Measurements from ENCODE around the gene SPOCK1. TPM values are rescaled to one million over a fixed set of nuclear protein-coding genes. Genes with fewer than 3 reads are reported as not detected.

SPOCK1 gene
- total RNA-seq, 1 experiment from 2014 or later: 0.27 TPM

DNA sequence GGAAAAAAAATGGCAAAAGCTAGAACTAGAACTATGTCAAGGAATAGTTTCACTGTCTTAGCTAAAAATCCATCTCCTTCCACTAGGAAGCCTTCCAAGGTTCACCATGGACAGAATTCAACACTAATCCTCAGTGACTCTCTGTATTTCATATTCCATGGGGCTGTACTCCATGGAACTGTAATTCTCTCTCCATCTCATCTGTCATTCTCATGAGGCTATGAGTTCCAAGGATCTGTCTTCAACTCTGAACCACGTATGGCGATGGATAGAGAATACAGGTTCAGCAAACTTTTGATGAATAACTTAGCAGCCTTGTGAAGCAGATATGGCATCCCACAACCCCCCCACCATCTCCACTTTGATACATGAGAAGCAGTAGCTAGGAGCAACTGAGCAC is 184.0 kb downstream of the SPOCK1 start:
- Histone ChIP-seq H3K4me2 (ENCODE audit: low read length) (no peak overlapping the region), H3K9me3 (ENCODE audit: control insufficient read depth in 1 of 2, insufficient read depth in 1 of 2, low read depth in 1 of 2, low read length in 2 of 2) (no peaks in the 10 kb centered on the region), H3K36me3 (ENCODE audit: control insufficient read depth in 1 of 2, insufficient read depth in 2 of 2, low read length in 2 of 2) (no peaks in the 10 kb centered on the region), H3K4me3 (replicated peaks in 1 of 2; ENCODE audit: low read depth in 1 of 2, low read length in 2 of 2) (no peak overlapping the region), H3K4me1 (ENCODE audit: control insufficient read depth in 1 of 2, insufficient read depth in 2 of 2, low read length in 2 of 2) (peaks cover 0 to 11% of the 10 kb centered on the region in 2 experiments; a peak in 2 of 4 replicates), H3K9ac (ENCODE audit: low read length) (no peak overlapping the region), H3K79me2 (ENCODE audit: insufficient read depth, low read length) (no peaks in the 10 kb centered on the region), H3K27me3 (ENCODE audit: insufficient read depth, low read length) (peaks cover 63% of the 10 kb centered on the region), H2AFZ (ENCODE audit: low read depth, low read length, poor library complexity, severe bottlenecking) (no peak overlapping the region), H3K9me2 (ENCODE audit: insufficient read depth) (no peaks in the 10 kb centered on the region), H3K27ac (ENCODE audit: low read depth, low read length) (no peak overlapping the region), H4K20me1 (ENCODE audit: insufficient read depth) (no peaks in the 10 kb centered on the region)
- no peak for TF ChIP-seq EGR1 (IDR thresholded peaks at IDR 0.05; ENCODE audit: low read depth)
- TF ChIP-seq TCF7L2 (IDR thresholded peaks at IDR 0.05; ENCODE audit: borderline replicate concordance, extremely low read depth, insufficient read depth, insufficient read length): no peak
- no peak for TF ChIP-seq ZNF274 (IDR thresholded peaks at IDR 0.05; ENCODE audit: low read depth, low read length)
- TF ChIP-seq YY1 (IDR thresholded peaks at IDR 0.05; ENCODE audit: extremely low read depth, insufficient replicate concordance, low read depth, low read length): no peak
- TF ChIP-seq POLR2AphosphoS5 (IDR thresholded peaks at IDR 0.05; ENCODE audit: low read depth, low read length): no peak
- TF ChIP-seq EZH2 (IDR thresholded peaks at IDR 0.05): no peak
- TF ChIP-seq JUND (IDR thresholded peaks at IDR 0.05): no peak
- no peak for TF ChIP-seq CEBPB (IDR thresholded peaks at IDR 0.05; ENCODE audit: low read depth)
- TF ChIP-seq EZH2phosphoT487 (IDR thresholded peaks at IDR 0.05; ENCODE audit: borderline replicate concordance): no peak
- TF ChIP-seq, protein P1, sequence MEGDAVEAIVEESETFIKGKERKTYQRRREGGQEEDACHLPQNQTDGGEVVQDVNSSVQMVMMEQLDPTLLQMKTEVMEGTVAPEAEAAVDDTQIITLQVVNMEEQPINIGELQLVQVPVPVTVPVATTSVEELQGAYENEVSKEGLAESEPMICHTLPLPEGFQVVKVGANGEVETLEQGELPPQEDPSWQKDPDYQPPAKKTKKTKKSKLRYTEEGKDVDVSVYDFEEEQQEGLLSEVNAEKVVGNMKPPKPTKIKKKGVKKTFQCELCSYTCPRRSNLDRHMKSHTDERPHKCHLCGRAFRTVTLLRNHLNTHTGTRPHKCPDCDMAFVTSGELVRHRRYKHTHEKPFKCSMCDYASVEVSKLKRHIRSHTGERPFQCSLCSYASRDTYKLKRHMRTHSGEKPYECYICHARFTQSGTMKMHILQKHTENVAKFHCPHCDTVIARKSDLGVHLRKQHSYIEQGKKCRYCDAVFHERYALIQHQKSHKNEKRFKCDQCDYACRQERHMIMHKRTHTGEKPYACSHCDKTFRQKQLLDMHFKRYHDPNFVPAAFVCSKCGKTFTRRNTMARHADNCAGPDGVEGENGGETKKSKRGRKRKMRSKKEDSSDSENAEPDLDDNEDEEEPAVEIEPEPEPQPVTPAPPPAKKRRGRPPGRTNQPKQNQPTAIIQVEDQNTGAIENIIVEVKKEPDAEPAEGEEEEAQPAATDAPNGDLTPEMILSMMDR (IDR thresholded peaks at IDR 0.05 in 2 of 3, conservative IDR thresholded peaks at IDR 0.05 in 1 of 3; ENCODE audit: borderline replicate concordance in 1 of 3, insufficient read depth in 1 of 3, low read depth in 2 of 3, low read length in 2 of 3): no peak
- TF ChIP-seq, protein P2, sequence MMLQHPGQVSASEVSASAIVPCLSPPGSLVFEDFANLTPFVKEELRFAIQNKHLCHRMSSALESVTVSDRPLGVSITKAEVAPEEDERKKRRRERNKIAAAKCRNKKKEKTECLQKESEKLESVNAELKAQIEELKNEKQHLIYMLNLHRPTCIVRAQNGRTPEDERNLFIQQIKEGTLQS (IDR thresholded peaks at IDR 0.05): no peak
- no peak for TF ChIP-seq SRF (IDR thresholded peaks at IDR 0.05; ENCODE audit: low read depth)
- no peak for TF ChIP-seq ELF1 (IDR thresholded peaks at IDR 0.05; ENCODE audit: borderline replicate concordance, low read depth)
- no peak for TF ChIP-seq SIN3A (IDR thresholded peaks at IDR 0.05; ENCODE audit: low read depth)
- TF ChIP-seq SP1 (IDR thresholded peaks at IDR 0.05; ENCODE audit: low read depth): no peak
- TF ChIP-seq POLR2A (IDR thresholded peaks at IDR 0.05; ENCODE audit: borderline replicate concordance, extremely low read depth, insufficient read depth, insufficient read length): no peak
- TF ChIP-seq ZFX (IDR thresholded peaks at IDR 0.05): no peak
- intact Hi-C loops (cut with micrococcal nuclease): no loop called here
- CTCF ChIA-PET: no interaction called here
- RAD21 ChIA-PET (ENCODE audit: low non-redundant PET in 1 of 2, low total read pairs in 2 of 2, uncharacterized antibody in 2 of 2, unreplicated experiment in 2 of 2): no interaction called here
- DNase-seq (ENCODE audit: low read depth, low spot score): no peak
- POLR2A ChIA-PET: no interaction called here
- ATAC-seq: no peak
- no TSS peak for BruUV-seq (replicated peaks)

All from HCT116 (cell line).